Karpas-422 (cell line): ENCODE results near the gene C10orf143. TPM values are rescaled to one million over a fixed set of nuclear protein-coding genes. Genes with fewer than 3 reads are reported as not detected.

Experiments
- DNase-seq: peaks from one replicate; pipeline ENCODE4 v3.0.0-alpha.2; 2015
- H2AFZ ChIP-seq: fragments of 200-600 bp; sonication (generic); 2 replicates; pipeline ENCODE4 v1.6.1; 2014; ENCODE audit warnings: antibody characterized with exemption, low read length, mixed read lengths
- H3K27ac ChIP-seq: fragments of 200-600 bp; sonication (generic); 2 replicates; pipeline ENCODE4 v1.5.1; 2014; ENCODE audit warnings: mild to moderate bottlenecking, low read length, moderate library complexity
- H3K27me3 ChIP-seq: fragments of 200-600 bp; sonication (generic); 2 replicates; pipeline ENCODE4 v1.6.1; 2014; ENCODE audit warnings: low read length, mixed read lengths
- H3K36me3 ChIP-seq: fragments of 200-600 bp; sonication (generic); 2 replicates; pipeline ENCODE4 v1.6.1; 2014; ENCODE audit warnings: low read length, mixed read lengths; ENCODE audit not compliant: insufficient read depth
- H3K4me1 ChIP-seq: fragments of 200-600 bp; sonication (generic); 2 replicates; pipeline ENCODE4 v1.6.1; 2014; ENCODE audit warnings: mild to moderate bottlenecking, low read length, mixed read lengths
- H3K4me2 ChIP-seq: fragments of 200-600 bp; sonication (generic); 2 replicates; pipeline ENCODE4 v1.6.1; 2014; ENCODE audit warnings: low read length, low read depth, mild to moderate bottlenecking; ENCODE audit not compliant: poor library complexity, severe bottlenecking
- H3K4me3 ChIP-seq: fragments of 200-600 bp; sonication (generic); 2 replicates; pipeline ENCODE4 v1.5.1; 2014; ENCODE audit warnings: mild to moderate bottlenecking, antibody characterized with exemption, low read length, mixed read lengths
- H3K79me2 ChIP-seq: fragments of 200-600 bp; sonication (generic); 2 replicates; pipeline ENCODE4 v1.6.1; 2014; ENCODE audit warnings: mild to moderate bottlenecking, low read length, mixed read lengths
- H3K9ac ChIP-seq: fragments of 200-600 bp; sonication (generic); 2 replicates; pipeline ENCODE4 v1.6.0; 2014; ENCODE audit warnings: low read length
- H3K9me2 ChIP-seq: fragments of 200-600 bp; sonication (generic), shearing (Covaris generic); replicated peaks from 2 replicates; pipeline ENCODE4 v1.6.0; 2014; ENCODE audit warnings: mild to moderate bottlenecking, low read length, moderate library complexity; ENCODE audit not compliant: insufficient read depth
- H3K9me3 ChIP-seq: fragments of 300-700, 200-600 bp; sonication (generic); 2 replicates; pipeline ENCODE4 v1.6.1; 2014; ENCODE audit warnings: low read length, mixed read lengths
- H4K20me1 ChIP-seq: fragments of 200-600 bp; sonication (generic); 2 replicates; pipeline ENCODE4 v1.6.1; 2014; ENCODE audit warnings: mild to moderate bottlenecking, antibody characterized with exemption, low read length, low read depth; ENCODE audit not compliant: insufficient read depth
- total RNA-seq: library from RNA; depleted of rRNA; stranded (reverse); fragments of >200 nt; shearing (Covaris generic); gene quantifications from 2 replicates; pipeline ENCODE4 v1.2.3, GENCODE V29; 2014; ENCODE audit warnings: low replicate concordance

The C10orf143 gene
- total RNA-seq, 1 experiment from 2014 or later = 0.75 TPM

GRCh38 chr10:130041451-130042371, 68.9 kb downstream of the C10orf143 start:
- no peaks in the 10 kb centered on the region for H3K9me3 ChIP-seq
- H3K4me1 ChIP-seq = no peaks in the 10 kb centered on the region
- DNase-seq = no peak
- H3K9me2 ChIP-seq = no peaks in the 10 kb centered on the region
- H3K9ac ChIP-seq = no peak overlapping the region
- H3K4me2 ChIP-seq = no peak overlapping the region
- H3K27ac ChIP-seq = no peak overlapping the region
- H3K27me3 ChIP-seq = no peaks in the 10 kb centered on the region
- no peak overlapping the region for H3K4me3 ChIP-seq
- H3K79me2 ChIP-seq = no peaks in the 10 kb centered on the region
- H2AFZ ChIP-seq = no peak overlapping the region
- no peaks in the 10 kb centered on the region for H3K36me3 ChIP-seq
- no peaks in the 10 kb centered on the region for H4K20me1 ChIP-seq

- Histone ChIP-seq H3K4me3 (no peak overlapping the region), H3K4me2 (no peak overlapping the region), H3K4me1 (no peaks in the 10 kb centered on the region), H3K36me3 (no peaks in the 10 kb centered on the region), H3K9me3 (no peaks in the 10 kb centered on the region), H3K79me2 (no peaks in the 10 kb centered on the region), H3K27me3 (no peaks in the 10 kb centered on the region), H2AFZ (no peak overlapping the region), H3K9me2 (no peaks in the 10 kb centered on the region), H3K27ac (no peak overlapping the region), H4K20me1 (no peaks in the 10 kb centered on the region), H3K9ac (no peak overlapping the region)
- DNase-seq = no peak
Measured at GRCh38 chr10:130040817-130041330, 69.8 kb downstream of the C10orf143 start.

GRCh38 chr10:130040351-130040750, 70.3 kb downstream of the C10orf143 start:
- H3K79me2 ChIP-seq = no peaks in the 10 kb centered on the region
- H2AFZ ChIP-seq = no peak overlapping the region
- H3K4me2 ChIP-seq = no peak overlapping the region
- no peak for DNase-seq
- H3K4me1 ChIP-seq = no peaks in the 10 kb centered on the region
- H3K4me3 ChIP-seq = no peak overlapping the region
- no peak overlapping the region for H3K9ac ChIP-seq
- H4K20me1 ChIP-seq = no peaks in the 10 kb centered on the region
- H3K9me3 ChIP-seq = no peaks in the 10 kb centered on the region
- H3K36me3 ChIP-seq = no peaks in the 10 kb centered on the region
- no peak overlapping the region for H3K27ac ChIP-seq
- no peaks in the 10 kb centered on the region for H3K9me2 ChIP-seq
- no peaks in the 10 kb centered on the region for H3K27me3 ChIP-seq

- no peaks in the 10 kb centered on the region for H3K79me2 ChIP-seq
- no peak overlapping the region for H3K4me3 ChIP-seq
- H3K36me3 ChIP-seq = no peaks in the 10 kb centered on the region
- no peaks in the 10 kb centered on the region for H3K9me2 ChIP-seq
- H3K9ac ChIP-seq = no peak overlapping the region
- H2AFZ ChIP-seq = no peak overlapping the region
- no peaks in the 10 kb centered on the region for H3K27me3 ChIP-seq
- H4K20me1 ChIP-seq = no peaks in the 10 kb centered on the region
- no peak for DNase-seq
- H3K4me1 ChIP-seq = no peaks in the 10 kb centered on the region
- no peak overlapping the region for H3K27ac ChIP-seq
- H3K9me3 ChIP-seq = no peaks in the 10 kb centered on the region
- H3K4me2 ChIP-seq = no peak overlapping the region
Measured at GRCh38 chr10:130039141-130039540, 71.5 kb downstream of the C10orf143 start.

- Histone ChIP-seq H3K36me3 (no peaks in the 10 kb centered on the region), H3K27me3 (no peaks in the 10 kb centered on the region), H4K20me1 (no peaks in the 10 kb centered on the region), H3K9me3 (no peaks in the 10 kb centered on the region), H3K9me2 (no peaks in the 10 kb centered on the region), H3K4me3 (no peak overlapping the region), H3K4me2 (no peak overlapping the region), H3K27ac (no peak overlapping the region), H3K79me2 (no peaks in the 10 kb centered on the region), H2AFZ (no peak overlapping the region), H3K9ac (no peak overlapping the region), H3K4me1 (no peaks in the 10 kb centered on the region)
- no peak for DNase-seq
Measured at GRCh38 chr10:130038611-130039109, 72.0 kb downstream of the C10orf143 start.

- no peak for DNase-seq
- H3K36me3 ChIP-seq = no peaks in the 10 kb centered on the region
Measured at GRCh38 chr10:130038019-130038555, 72.5 kb downstream of the C10orf143 start.

GRCh38 chr10:130037169-130037661, 73.4 kb downstream of the C10orf143 start:
- Histone ChIP-seq H3K4me2 (no peak overlapping the region), H3K9me2 (no peaks in the 10 kb centered on the region), H2AFZ (no peak overlapping the region), H3K9ac (no peak overlapping the region), H3K9me3 (no peaks in the 10 kb centered on the region), H3K27me3 (no peaks in the 10 kb centered on the region), H3K4me1 (no peaks in the 10 kb centered on the region), H3K4me3 (no peak overlapping the region), H4K20me1 (no peaks in the 10 kb centered on the region), H3K36me3 (no peaks in the 10 kb centered on the region), H3K27ac (no peak overlapping the region), H3K79me2 (no peaks in the 10 kb centered on the region)
- no peak for DNase-seq

More at GRCh38 chr10:130038019-130038555, 72.5 kb downstream of the C10orf143 start:
- Histone ChIP-seq H3K9me3 (no peaks in the 10 kb centered on the region), H4K20me1 (no peaks in the 10 kb centered on the region), H3K4me2 (no peak overlapping the region), H3K9me2 (no peaks in the 10 kb centered on the region), H3K9ac (no peak overlapping the region), H2AFZ (no peak overlapping the region), H3K27me3 (no peaks in the 10 kb centered on the region), H3K4me1 (no peaks in the 10 kb centered on the region), H3K4me3 (no peak overlapping the region), H3K27ac (no peak overlapping the region), H3K79me2 (no peaks in the 10 kb centered on the region)
